Ishikawa (cell line): ENCODE measurements around the gene TAF11L4.
"Not testable (repeated sequence)": the region's sequence is repeated elsewhere in the genome, so short reads cannot be mapped to it uniquely, and the experiment has no call there.

Experiments used
- CEBPB ChIP-seq: IDR thresholded peaks from 2 replicates; pipeline ENCODE4 v1.6.1; 2012
- CREB1 ChIP-seq: IDR thresholded peaks from 2 replicates; pipeline ENCODE4 v1.6.1; 2012; ENCODE audit warnings: low read depth
- EGR1 ChIP-seq: IDR thresholded peaks from 2 replicates; pipeline ENCODE4 v1.6.1; 2012
- EP300 ChIP-seq: IDR thresholded peaks from 2 replicates; pipeline ENCODE4 v1.6.1; 2012; ENCODE audit warnings: borderline replicate concordance
- FOXM1 ChIP-seq: IDR thresholded peaks from 2 replicates; pipeline ENCODE4 v1.6.1; 2012; ENCODE audit warnings: low read depth, borderline replicate concordance
- NFIC ChIP-seq: IDR thresholded peaks from 2 replicates; pipeline ENCODE4 v1.6.1; 2012
- RAD21 ChIP-seq: IDR thresholded peaks from 2 replicates; pipeline ENCODE4 v1.6.1; 2012; ENCODE audit warnings: low read depth
- TAF1 ChIP-seq: IDR thresholded peaks from 2 replicates; pipeline ENCODE4 v1.6.1; 2012; ENCODE audit warnings: low read depth, mild to moderate bottlenecking
- TCF12 ChIP-seq: IDR thresholded peaks from 2 replicates; pipeline ENCODE4 v1.6.1; 2012; ENCODE audit warnings: low read depth
- TEAD4 ChIP-seq: IDR thresholded peaks from 2 replicates; pipeline ENCODE4 v1.6.1; 2012
- YY1 ChIP-seq: IDR thresholded peaks from 2 replicates; pipeline ENCODE4 v1.6.1; 2012; ENCODE audit warnings: low read depth
- ZBTB7A ChIP-seq: IDR thresholded peaks from 2 replicates; pipeline ENCODE4 v1.6.1; 2012; ENCODE audit warnings: low read depth
- TF ChIP-seq, protein P1 (sequence below): IDR thresholded peaks from 2 replicates; pipeline ENCODE4 v1.6.1; 2012
- TF ChIP-seq, protein P2 (sequence below): IDR thresholded peaks from 2 replicates; pipeline ENCODE4 v1.6.1; 2012; ENCODE audit warnings: low read depth, mild to moderate bottlenecking
- TF ChIP-seq, protein P3 (sequence below): IDR thresholded peaks from 2 replicates; pipeline ENCODE4 v1.6.1; 2012

TAF11L4 gene

DNA sequence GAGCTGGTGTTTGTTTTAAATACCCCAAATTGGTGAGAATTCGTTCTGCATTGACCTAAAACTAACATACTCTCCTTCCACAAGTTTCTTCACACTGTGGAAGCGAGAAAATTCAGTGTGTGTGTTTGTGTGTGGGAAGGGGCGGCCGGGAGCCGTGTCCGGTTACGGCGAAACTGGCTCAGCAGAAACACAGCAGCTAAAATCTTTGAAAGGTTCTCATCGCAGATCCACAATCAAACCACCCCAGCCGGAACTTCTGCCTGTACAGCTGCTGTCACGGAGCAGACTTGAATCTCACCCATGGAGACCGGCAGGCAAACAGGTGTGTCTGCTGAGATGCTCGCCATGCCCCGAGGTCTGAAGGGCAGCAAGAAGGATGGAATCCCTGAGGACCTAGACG lies at the start of gene TAF11L4:
Gene TAF11L4 (plus strand): TSS at position 301 of the 400 bp plus-strand sequence.
- not testable (repeated sequence) for TF ChIP-seq YY1, CEBPB
- TF ChIP-seq, protein P1, sequence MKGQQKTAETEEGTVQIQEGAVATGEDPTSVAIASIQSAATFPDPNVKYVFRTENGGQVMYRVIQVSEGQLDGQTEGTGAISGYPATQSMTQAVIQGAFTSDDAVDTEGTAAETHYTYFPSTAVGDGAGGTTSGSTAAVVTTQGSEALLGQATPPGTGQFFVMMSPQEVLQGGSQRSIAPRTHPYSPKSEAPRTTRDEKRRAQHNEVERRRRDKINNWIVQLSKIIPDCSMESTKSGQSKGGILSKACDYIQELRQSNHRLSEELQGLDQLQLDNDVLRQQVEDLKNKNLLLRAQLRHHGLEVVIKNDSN = not testable (repeated sequence)

DNA sequence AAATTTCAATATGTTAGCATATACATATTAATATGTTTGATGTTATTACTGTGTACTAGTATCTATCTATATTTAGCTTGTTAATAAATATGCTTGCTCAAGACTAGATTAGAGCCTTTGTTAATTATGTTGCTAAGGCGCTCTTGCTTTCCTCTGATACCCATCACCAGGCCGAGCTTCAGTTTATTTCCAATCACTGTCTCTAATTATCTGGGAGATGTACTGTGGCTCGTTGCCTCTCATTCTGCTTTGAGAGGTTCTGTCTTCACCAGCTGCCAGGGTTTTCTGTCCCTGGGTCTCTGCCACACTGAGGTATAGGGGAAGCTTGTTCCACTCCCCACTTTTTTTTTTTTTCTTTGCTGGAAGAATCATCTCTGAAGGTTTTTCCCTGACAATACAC lies 44.6 kb upstream of the TAF11L4 start:
- TF ChIP-seq, protein P1 = no peak
- TF ChIP-seq EGR1 (no peak), FOXM1 (no peak), EP300 (no peak), TAF1 (no peak), TEAD4 (no peak), CREB1 (no peak), NFIC (no peak), ZBTB7A (no peak), RAD21 (no peak), YY1 (no peak), CEBPB (no peak), TCF12 (no peak)
- TF ChIP-seq, protein P2, sequence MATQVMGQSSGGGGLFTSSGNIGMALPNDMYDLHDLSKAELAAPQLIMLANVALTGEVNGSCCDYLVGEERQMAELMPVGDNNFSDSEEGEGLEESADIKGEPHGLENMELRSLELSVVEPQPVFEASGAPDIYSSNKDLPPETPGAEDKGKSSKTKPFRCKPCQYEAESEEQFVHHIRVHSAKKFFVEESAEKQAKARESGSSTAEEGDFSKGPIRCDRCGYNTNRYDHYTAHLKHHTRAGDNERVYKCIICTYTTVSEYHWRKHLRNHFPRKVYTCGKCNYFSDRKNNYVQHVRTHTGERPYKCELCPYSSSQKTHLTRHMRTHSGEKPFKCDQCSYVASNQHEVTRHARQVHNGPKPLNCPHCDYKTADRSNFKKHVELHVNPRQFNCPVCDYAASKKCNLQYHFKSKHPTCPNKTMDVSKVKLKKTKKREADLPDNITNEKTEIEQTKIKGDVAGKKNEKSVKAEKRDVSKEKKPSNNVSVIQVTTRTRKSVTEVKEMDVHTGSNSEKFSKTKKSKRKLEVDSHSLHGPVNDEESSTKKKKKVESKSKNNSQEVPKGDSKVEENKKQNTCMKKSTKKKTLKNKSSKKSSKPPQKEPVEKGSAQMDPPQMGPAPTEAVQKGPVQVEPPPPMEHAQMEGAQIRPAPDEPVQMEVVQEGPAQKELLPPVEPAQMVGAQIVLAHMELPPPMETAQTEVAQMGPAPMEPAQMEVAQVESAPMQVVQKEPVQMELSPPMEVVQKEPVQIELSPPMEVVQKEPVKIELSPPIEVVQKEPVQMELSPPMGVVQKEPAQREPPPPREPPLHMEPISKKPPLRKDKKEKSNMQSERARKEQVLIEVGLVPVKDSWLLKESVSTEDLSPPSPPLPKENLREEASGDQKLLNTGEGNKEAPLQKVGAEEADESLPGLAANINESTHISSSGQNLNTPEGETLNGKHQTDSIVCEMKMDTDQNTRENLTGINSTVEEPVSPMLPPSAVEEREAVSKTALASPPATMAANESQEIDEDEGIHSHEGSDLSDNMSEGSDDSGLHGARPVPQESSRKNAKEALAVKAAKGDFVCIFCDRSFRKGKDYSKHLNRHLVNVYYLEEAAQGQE = no peak
- TF ChIP-seq, protein P3, sequence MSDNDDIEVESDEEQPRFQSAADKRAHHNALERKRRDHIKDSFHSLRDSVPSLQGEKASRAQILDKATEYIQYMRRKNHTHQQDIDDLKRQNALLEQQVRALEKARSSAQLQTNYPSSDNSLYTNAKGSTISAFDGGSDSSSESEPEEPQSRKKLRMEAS = no peak

DNA sequence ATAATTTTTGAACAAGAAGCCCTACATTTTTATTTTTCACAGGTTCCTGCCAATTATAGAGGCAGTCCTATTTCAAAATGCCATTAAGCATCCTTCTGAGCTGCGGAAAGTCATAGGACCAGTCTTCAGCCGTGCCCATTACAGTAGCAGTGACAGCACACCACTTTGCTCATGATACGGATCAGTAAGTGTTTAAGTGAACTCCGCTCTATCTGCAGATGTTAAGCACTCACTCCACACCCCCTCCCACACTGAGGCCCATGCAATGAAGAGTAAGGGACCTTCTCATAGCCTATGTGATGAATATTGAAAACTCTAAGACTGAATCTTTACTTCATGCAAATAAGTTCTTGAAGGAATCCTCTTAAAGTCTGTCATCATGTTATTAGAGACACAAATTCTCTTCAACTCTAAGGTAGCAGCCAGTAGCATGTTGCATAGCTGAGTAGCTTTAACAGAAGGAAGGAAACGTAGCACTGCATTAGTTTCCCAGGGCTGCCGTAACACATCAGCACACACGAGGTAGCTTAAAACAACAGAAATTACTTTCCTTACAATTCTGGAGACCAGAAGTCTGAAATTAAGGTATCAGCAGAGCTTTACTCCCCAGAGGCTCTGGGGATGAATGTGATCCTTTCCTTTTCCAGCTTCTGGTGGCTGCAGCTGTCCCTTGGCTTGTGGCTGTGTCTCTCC lies 43.9 kb upstream of the TAF11L4 start:
- TF ChIP-seq EGR1 = no peak
- TF ChIP-seq, protein P1 = no peak
- TF ChIP-seq EP300 = no peak
- no peak for TF ChIP-seq FOXM1
- no peak for TF ChIP-seq CEBPB
- no peak for TF ChIP-seq RAD21
- TF ChIP-seq CREB1 = no peak
- TF ChIP-seq TCF12 = no peak
- TF ChIP-seq TAF1 = no peak
- no peak for TF ChIP-seq NFIC
- TF ChIP-seq TEAD4 = no peak

DNA sequence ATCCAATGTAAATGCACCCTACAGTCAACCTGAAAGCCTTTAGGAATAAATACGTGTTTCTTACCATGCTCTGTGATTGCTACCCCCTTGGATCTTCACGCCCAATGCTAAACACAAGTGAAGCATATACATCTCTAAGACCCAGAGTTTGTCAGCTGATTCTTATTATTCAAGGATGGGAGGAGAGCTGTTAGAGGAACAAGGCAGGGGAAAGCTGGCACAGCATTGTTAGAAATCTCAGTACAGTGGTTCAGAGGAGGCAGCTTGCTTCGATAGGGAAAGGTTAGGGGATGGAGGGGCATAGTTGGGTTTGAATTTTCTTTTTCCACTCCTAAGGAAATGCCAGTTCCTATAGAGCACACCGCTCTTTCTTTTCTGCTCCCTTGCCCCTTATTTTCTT lies 40.2 kb upstream of the TAF11L4 start:
- TF ChIP-seq TEAD4 (no peak), ZBTB7A (no peak), YY1 (no peak), TCF12 (no peak)
- TF ChIP-seq, protein P2 = no peak
- TF ChIP-seq, protein P1 = no peak

DNA sequence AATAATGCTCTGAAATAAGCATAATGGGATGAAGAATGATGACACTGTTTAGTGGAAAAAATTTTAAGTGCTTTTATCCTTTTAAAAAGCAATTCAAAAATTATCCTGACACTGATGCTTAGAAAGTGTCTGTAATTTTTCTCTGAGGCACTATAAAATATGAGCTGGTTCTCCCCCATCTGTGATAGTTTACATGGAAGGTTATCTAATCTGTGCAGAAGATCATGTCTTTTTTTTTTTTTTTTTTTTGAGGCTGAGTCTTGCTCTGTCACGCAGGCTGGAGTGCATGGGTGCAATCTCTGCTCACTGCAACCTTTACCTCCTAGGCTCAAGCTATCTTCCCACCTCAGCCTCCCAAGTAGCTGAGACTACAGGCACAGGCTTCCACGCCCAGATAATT lies 38.8 kb upstream of the TAF11L4 start:
- TF ChIP-seq RAD21 = no peak

DNA sequence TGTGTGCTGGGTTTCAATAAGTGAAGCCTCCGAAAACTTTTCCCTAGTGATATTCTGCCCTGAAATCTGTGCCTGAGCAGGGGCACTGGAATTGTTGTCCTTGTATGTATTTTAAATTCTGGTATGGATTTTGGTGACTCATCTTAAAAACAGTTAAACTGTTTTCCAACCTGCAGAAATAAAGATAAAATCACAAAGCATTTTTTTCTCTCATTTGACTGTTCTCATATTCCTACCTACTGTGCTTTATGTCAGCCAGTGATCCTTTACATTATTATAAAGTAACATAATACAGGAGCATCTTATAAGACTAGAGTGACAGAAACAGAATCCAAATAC lies 34.5 kb upstream of the TAF11L4 start:
- TF ChIP-seq EP300 (no peak), CEBPB (no peak), FOXM1 (no peak), EGR1 (no peak), RAD21 (no peak), TAF1 (no peak), ZBTB7A (no peak), TCF12 (no peak), YY1 (no peak), CREB1 (no peak), TEAD4 (no peak), NFIC (no peak)
- TF ChIP-seq, protein P3 = no peak
- TF ChIP-seq, protein P2 = no peak
- TF ChIP-seq, protein P1 = no peak
